WTC11 (cell line): ENCODE measurements around the gene RGS17.
"Not testable (repeated sequence)": the region's sequence is repeated elsewhere in the genome, so short reads cannot be mapped to it uniquely, and the experiment has no call there.

ENCODE experiments used
- ATF2 ChIP-seq: sonication (generic); formaldehyde crosslinking; IDR thresholded peaks from 2 replicates; pipeline ENCODE4 v1.8.1; 2022; ENCODE audit warnings: low read depth, missing genetic modification reagents, borderline replicate concordance
- CTCF ChIP-seq: fragments of 200-600 bp; IDR thresholded peaks from 2 replicates; pipeline ENCODE4 v1.8.0; 2022; ENCODE audit warnings: antibody characterized with exemption
- EMX1 ChIP-seq: fragments of 250-450 bp; sonication (Bioruptor Pico); IDR thresholded peaks from 2 replicates; pipeline ENCODE4 v1.8.0; 2021; ENCODE audit warnings: mild to moderate bottlenecking
- FOXK1 ChIP-seq: sonication (generic); formaldehyde crosslinking; IDR thresholded peaks from 2 replicates; pipeline ENCODE4 v1.8.0; 2022; ENCODE audit warnings: mild to moderate bottlenecking, moderate library complexity, missing genetic modification reagents
- NFE2L1 ChIP-seq: sonication (generic); formaldehyde crosslinking; IDR thresholded peaks from 2 replicates; pipeline ENCODE4 v1.8.1; 2023; ENCODE audit warnings: missing genetic modification reagents
- RORB ChIP-seq: fragments of 250-450 bp; sonication (Bioruptor Pico); IDR thresholded peaks from 2 replicates; pipeline ENCODE4 v1.9.0; 2021; ENCODE audit warnings: mild to moderate bottlenecking

- TF ChIP-seq NFE2L1 (CRISPR knock-in tag); RORB (CRISPR knock-in tag); CTCF; EMX1; FOXK1 (CRISPR knock-in tag); ATF2: not testable (repeated sequence)
These were observed 2.6 kb upstream of the RGS17 start for GRCh38 chr6:153133667-153134066.
